ENCODE measurements around the gene MORN1. TPM values are rescaled to one million over a fixed set of nuclear protein-coding genes. Genes with fewer than 3 reads are reported as not detected.
A peak's percentile ranks its signal among the peaks of the same experiment; 100 is the strongest.

MORN1 gene
- total and polyA plus RNA-seq, 2 experiments from 2014 or later, result 4.8 to 11.1 TPM

DNA sequence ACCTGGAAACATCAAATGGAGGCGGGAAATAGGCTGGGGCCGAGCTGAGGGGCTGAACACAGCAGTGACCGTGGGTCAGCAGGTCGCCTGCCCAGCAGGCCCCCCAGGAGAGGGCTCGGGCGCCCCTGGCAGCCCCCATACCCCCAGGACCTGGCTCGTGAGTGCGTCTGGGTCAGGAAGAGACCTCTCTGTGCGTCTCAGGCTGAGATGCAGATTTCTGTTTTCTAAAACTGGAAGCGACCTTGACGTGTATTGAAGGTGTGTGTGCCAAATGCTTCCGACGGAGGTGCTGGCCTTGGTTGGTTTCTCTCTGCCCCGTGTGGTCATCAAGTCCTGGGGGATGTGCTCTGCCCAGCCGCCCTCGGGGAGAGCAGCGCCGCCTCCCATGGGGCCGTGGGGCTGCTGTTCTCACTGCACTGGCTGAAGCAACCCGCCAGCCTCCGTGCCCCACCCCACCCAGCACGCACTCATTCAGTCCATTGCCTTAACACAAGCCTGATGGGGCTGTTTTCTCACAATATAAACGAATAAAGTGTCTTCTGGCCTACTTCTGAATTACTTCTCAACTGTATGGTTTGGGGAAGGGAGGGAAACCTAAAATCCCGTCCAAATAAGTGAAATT lies 13.6 kb upstream of the MORN1 start:
- Histone ChIP-seq H2AFZ (no peak overlapping the region), H3K4me1 (ENCODE audit: insufficient read depth) (no peaks in the 10 kb centered on the region), H3K9me2 (ENCODE audit: insufficient read depth) (no peaks in the 10 kb centered on the region), H3K27me3 (ENCODE audit: insufficient read depth) (no peaks in the 10 kb centered on the region), H3K27ac (ENCODE audit: low read depth) (peak overlapping the region; percentile 63), H3F3A (replicated peaks; ENCODE audit: low read depth) (peaks cover 14% of the 10 kb centered on the region; the same call in 1 of the 2 replicates), H3K4me3 (no peak overlapping the region), H3K79me2 (replicated peaks; ENCODE audit: insufficient read depth) (no peaks in the 10 kb centered on the region), H3K36me3 (ENCODE audit: insufficient read depth) (peaks cover 5% of the 10 kb centered on the region; the same call in 1 of the 2 replicates), H3K4me2 (no peak overlapping the region), H4K20me1 (replicated peaks; ENCODE audit: insufficient read depth) (no peaks in the 10 kb centered on the region)
- Mint-ChIP-seq H3K27me3 (ENCODE audit: insufficient read depth, low read depth, poor library complexity) (peaks cover 16% of the 10 kb centered on the region), H3K4me1 (no peaks in the 10 kb centered on the region; the same call in 2 of the 3 replicates), H3K36me3 (ENCODE audit: low read depth) (peaks cover 63% of the 10 kb centered on the region), H3K27ac (no peak overlapping the region), H3K9me3 (no peaks in the 10 kb centered on the region; the same call in 2 of the 3 replicates), H3K4me3 (no peak overlapping the region)
- no peak for DNase-seq (ENCODE audit: low spot score)
- no peak for ATAC-seq
- TF ChIP-seq, protein P1, sequence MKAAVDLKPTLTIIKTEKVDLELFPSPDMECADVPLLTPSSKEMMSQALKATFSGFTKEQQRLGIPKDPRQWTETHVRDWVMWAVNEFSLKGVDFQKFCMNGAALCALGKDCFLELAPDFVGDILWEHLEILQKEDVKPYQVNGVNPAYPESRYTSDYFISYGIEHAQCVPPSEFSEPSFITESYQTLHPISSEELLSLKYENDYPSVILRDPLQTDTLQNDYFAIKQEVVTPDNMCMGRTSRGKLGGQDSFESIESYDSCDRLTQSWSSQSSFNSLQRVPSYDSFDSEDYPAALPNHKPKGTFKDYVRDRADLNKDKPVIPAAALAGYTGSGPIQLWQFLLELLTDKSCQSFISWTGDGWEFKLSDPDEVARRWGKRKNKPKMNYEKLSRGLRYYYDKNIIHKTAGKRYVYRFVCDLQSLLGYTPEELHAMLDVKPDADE (IDR thresholded peaks at IDR 0.05), result no peak
- no peak for TF ChIP-seq ZNF331 (CRISPR knock-in tag; IDR thresholded peaks at IDR 0.05; ENCODE audit: low read depth)
- TF ChIP-seq STAT1 (IDR thresholded peaks at IDR 0.05; ENCODE audit: unreplicated experiment), result no peak
- TF ChIP-seq EZH2 (IDR thresholded peaks at IDR 0.05; ENCODE audit: low read depth, unreplicated experiment), result no peak
- TF ChIP-seq, protein P2, sequence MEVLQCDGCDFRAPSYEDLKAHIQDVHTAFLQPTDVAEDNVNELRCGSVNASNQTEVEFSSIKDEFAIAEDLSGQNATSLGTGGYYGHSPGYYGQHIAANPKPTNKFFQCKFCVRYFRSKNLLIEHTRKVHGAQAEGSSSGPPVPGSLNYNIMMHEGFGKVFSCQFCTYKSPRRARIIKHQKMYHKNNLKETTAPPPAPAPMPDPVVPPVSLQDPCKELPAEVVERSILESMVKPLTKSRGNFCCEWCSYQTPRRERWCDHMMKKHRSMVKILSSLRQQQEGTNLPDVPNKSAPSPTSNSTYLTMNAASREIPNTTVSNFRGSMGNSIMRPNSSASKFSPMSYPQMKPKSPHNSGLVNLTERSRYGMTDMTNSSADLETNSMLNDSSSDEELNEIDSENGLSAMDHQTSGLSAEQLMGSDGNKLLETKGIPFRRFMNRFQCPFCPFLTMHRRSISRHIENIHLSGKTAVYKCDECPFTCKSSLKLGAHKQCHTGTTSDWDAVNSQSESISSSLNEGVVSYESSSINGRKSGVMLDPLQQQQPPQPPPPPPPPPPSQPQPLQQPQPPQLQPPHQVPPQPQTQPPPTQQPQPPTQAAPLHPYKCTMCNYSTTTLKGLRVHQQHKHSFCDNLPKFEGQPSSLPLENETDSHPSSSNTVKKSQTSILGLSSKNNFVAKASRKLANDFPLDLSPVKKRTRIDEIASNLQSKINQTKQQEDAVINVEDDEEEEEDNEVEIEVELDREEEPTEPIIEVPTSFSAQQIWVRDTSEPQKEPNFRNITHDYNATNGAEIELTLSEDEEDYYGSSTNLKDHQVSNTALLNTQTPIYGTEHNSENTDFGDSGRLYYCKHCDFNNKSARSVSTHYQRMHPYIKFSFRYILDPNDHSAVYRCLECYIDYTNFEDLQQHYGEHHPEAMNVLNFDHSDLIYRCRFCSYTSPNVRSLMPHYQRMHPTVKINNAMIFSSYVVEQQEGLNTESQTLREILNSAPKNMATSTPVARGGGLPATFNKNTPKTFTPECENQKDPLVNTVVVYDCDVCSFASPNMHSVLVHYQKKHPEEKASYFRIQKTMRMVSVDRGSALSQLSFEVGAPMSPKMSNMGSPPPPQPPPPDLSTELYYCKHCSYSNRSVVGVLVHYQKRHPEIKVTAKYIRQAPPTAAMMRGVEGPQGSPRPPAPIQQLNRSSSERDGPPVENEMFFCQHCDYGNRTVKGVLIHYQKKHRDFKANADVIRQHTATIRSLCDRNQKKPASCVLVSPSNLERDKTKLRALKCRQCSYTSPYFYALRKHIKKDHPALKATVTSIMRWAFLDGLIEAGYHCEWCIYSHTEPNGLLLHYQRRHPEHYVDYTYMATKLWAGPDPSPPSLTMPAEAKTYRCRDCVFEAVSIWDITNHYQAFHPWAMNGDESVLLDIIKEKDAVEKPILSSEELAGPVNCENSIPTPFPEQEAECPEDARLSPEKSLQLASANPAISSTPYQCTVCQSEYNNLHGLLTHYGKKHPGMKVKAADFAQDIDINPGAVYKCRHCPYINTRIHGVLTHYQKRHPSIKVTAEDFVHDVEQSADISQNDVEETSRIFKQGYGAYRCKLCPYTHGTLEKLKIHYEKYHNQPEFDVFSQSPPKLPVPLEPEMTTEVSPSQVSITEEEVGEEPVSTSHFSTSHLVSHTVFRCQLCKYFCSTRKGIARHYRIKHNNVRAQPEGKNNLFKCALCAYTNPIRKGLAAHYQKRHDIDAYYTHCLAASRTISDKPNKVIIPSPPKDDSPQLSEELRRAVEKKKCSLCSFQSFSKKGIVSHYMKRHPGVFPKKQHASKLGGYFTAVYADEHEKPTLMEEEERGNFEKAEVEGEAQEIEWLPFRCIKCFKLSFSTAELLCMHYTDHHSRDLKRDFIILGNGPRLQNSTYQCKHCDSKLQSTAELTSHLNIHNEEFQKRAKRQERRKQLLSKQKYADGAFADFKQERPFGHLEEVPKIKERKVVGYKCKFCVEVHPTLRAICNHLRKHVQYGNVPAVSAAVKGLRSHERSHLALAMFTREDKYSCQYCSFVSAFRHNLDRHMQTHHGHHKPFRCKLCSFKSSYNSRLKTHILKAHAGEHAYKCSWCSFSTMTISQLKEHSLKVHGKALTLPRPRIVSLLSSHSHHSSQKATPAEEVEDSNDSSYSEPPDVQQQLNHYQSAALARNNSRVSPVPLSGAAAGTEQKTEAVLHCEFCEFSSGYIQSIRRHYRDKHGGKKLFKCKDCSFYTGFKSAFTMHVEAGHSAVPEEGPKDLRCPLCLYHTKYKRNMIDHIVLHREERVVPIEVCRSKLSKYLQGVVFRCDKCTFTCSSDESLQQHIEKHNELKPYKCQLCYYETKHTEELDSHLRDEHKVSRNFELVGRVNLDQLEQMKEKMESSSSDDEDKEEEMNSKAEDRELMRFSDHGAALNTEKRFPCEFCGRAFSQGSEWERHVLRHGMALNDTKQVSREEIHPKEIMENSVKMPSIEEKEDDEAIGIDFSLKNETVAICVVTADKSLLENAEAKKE (CRISPR knock-in tag; IDR thresholded peaks at IDR 0.05), result no peak
- TF ChIP-seq CTCF (conservative IDR thresholded peaks at IDR 0.05; ENCODE audit: low read depth in 2 of 2), result no peak
- no peak for TF ChIP-seq CREB1 (CRISPR knock-in tag; IDR thresholded peaks at IDR 0.05; ENCODE audit: low read depth)
- no peak for TF ChIP-seq ZNF114 (CRISPR knock-in tag; IDR thresholded peaks at IDR 0.05)
- no peak for TF ChIP-seq EZH2phosphoT487 (IDR thresholded peaks at IDR 0.05; ENCODE audit: unreplicated experiment)
- no peak for TF ChIP-seq POLR2AphosphoS5 (IDR thresholded peaks at IDR 0.05; ENCODE audit: low read depth)
- TF ChIP-seq NANOG (IDR thresholded peaks at IDR 0.05; ENCODE audit: borderline replicate concordance), result no peak
- TF ChIP-seq REST (IDR thresholded peaks at IDR 0.05; ENCODE audit: unreplicated experiment), result no peak

All from GM23338 (cell line).